HepG2 (cell line): ENCODE data around the gene ELAVL2.

Source experiments
- CBX1 ChIP-seq: IDR thresholded peaks from one replicate; pipeline ENCODE4 v1.6.1; 2016; ENCODE audit warnings: antibody characterized with exemption, low read depth
- IKZF1 ChIP-seq: fragments of 450-650 bp; IDR thresholded peaks from 2 replicates; pipeline ENCODE4 v1.7.1; 2016
- KIAA2018 ChIP-seq: sonication (generic); formaldehyde crosslinking; IDR thresholded peaks from 2 replicates; pipeline ENCODE4 v1.5.0; 2020; ENCODE audit warnings: mild to moderate bottlenecking, missing genetic modification reagents, borderline replicate concordance
- USF2 ChIP-seq, 2 experiments: sonication (generic) in 1 of 2; formaldehyde crosslinking in 1 of 2; IDR thresholded peaks; 2 replicates each; pipeline versions ENCODE4 v1.5.1 to v1.6.1; 2011 to 2020; ENCODE audit warnings: borderline replicate concordance in 1 of 2, low read depth in 1 of 2, low read length in 1 of 2, mild to moderate bottlenecking in 1 of 2, missing genetic modification reagents in 1 of 2, moderate library complexity in 1 of 2
- ZNF549 ChIP-seq: sonication (generic); formaldehyde crosslinking; IDR thresholded peaks from 2 replicates; pipeline ENCODE4 v1.5.0; 2020; ENCODE audit warnings: missing genetic modification reagents
- ZSCAN30 ChIP-seq: sonication (generic); formaldehyde crosslinking; IDR thresholded peaks from 2 replicates; pipeline ENCODE4 v1.5.0; 2020; ENCODE audit warnings: mild to moderate bottlenecking, missing genetic modification reagents

- TF ChIP-seq KIAA2018 (CRISPR knock-in tag) (no peak), USF2 (IDR thresholded peaks at IDR 0.05; ENCODE audit: low read depth, low read length) (no peak), USF2 (CRISPR knock-in tag; IDR thresholded peaks at IDR 0.05; ENCODE audit: borderline replicate concordance) (no peak), IKZF1 (no peak), ZSCAN30 (no peak), ZNF549 (no peak), CBX1 (no peak)
These were observed 24.2 kb upstream of the ELAVL2 start for GRCh38 chr9:23850242-23850689.
